Right lobe of liver (tissue), 4 donors: ENCODE measurements around the gene DPP10.

Source experiments
- POLR2A ChIP-seq: fragments of 450-650 bp; IDR thresholded peaks from one replicate; pipeline ENCODE4 v1.6.1; 2017; ENCODE audit warnings: antibody characterized with exemption, mild to moderate bottlenecking
- TF ChIP-seq, protein P1 (sequence below), 4 donors: fragments of 200-600 bp in 3 of 4; fragments of 450-650 bp in 1 of 4; IDR thresholded peaks; one replicate each; pipeline versions ENCODE4 v1.5.1 to v1.8.0; 2016 to 2022; ENCODE audit warnings: antibody characterized with exemption in 4 of 4, mild to moderate bottlenecking in 2 of 4
- donor health status: DM: no; HTN: no; CAD: no.
- donor health status: DM: no; HTN: no; CAD: no.
- donor health status: DM: no; HTN: yes; CAD: no.

DNA sequence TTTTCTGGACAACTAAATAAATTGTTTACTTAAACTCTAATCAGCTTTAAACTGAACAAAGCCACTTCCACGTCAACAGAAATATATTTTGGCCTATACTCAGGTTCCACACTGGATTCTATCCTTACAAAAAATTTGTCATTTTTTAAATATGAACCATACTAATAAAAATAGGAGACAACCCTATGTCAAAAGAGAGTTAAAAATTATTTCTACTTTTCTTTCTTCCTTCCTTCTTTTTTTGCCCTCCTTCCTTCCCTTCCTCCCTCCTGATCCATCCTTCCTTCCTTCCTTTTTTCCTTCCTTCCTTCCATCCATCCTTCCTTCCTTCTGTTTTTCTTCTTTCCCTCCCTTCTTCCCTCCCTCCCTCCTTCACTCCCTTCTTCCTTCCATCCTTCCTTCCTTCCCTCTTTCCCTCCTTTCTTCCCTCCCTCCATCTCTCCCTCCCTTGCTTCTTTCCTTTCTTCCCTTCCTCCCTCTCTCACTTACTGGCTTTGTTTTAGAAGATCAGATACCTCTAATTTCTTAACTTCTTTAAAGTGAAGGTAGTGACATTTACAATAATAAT, 1444.9 kb downstream of the DPP10 start:
- TF ChIP-seq, protein P1, sequence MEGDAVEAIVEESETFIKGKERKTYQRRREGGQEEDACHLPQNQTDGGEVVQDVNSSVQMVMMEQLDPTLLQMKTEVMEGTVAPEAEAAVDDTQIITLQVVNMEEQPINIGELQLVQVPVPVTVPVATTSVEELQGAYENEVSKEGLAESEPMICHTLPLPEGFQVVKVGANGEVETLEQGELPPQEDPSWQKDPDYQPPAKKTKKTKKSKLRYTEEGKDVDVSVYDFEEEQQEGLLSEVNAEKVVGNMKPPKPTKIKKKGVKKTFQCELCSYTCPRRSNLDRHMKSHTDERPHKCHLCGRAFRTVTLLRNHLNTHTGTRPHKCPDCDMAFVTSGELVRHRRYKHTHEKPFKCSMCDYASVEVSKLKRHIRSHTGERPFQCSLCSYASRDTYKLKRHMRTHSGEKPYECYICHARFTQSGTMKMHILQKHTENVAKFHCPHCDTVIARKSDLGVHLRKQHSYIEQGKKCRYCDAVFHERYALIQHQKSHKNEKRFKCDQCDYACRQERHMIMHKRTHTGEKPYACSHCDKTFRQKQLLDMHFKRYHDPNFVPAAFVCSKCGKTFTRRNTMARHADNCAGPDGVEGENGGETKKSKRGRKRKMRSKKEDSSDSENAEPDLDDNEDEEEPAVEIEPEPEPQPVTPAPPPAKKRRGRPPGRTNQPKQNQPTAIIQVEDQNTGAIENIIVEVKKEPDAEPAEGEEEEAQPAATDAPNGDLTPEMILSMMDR (IDR thresholded peaks at IDR 0.05), result no peak
- TF ChIP-seq POLR2A, result no peak
